Hepatocyte (in vitro differentiated cells): ENCODE results near the gene LAMA3.

Source experiments
- EZH2 ChIP-seq: fragments of 200-600 bp; sonication (generic); IDR thresholded peaks from 2 replicates; pipeline ENCODE4 v1.6.1; 2016; ENCODE audit warnings: antibody characterized with exemption, mild to moderate bottlenecking, borderline replicate concordance
- TF ChIP-seq, protein P1 (sequence below): fragments of 200-600 bp; sonication (generic); IDR thresholded peaks from 2 replicates; pipeline ENCODE4 v1.5.1; 2016; ENCODE audit warnings: antibody characterized with exemption, mild to moderate bottlenecking; ENCODE audit not compliant: poor library complexity

DNA sequence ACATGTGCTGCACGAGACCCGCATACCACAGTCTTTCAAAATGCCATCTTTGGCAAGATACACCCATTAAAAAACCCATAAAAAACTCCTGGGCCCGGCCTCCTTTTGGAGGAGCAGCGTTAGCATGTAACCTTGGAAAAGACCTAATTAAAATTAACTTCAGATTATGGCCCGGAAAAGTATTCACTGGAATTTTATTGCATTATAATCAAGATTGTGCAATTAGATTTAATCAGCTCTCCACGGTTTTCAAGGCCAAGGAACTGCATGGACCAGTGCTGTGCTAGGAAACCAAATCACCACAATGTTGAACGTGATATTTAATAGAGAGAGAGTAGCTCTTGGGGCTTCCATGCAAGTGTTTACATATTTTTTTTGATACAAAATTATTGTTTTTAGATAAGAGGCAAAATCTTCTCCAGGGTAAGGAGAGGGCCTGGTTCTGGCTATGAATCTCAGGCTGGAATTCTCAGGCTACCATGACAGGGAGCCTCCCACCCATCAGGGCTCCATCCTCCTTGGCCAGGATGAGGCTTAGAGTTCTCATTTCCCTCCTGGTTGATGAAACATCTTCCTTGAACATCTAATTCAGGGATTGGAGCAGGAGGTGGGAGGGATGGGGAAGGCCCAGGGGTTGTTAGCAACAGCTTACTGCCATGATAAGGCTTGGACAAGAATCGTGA, 243.3 kb downstream of the LAMA3 start:
- TF ChIP-seq, protein P1, sequence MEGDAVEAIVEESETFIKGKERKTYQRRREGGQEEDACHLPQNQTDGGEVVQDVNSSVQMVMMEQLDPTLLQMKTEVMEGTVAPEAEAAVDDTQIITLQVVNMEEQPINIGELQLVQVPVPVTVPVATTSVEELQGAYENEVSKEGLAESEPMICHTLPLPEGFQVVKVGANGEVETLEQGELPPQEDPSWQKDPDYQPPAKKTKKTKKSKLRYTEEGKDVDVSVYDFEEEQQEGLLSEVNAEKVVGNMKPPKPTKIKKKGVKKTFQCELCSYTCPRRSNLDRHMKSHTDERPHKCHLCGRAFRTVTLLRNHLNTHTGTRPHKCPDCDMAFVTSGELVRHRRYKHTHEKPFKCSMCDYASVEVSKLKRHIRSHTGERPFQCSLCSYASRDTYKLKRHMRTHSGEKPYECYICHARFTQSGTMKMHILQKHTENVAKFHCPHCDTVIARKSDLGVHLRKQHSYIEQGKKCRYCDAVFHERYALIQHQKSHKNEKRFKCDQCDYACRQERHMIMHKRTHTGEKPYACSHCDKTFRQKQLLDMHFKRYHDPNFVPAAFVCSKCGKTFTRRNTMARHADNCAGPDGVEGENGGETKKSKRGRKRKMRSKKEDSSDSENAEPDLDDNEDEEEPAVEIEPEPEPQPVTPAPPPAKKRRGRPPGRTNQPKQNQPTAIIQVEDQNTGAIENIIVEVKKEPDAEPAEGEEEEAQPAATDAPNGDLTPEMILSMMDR = no peak
- TF ChIP-seq EZH2 = no peak
